Measurements from ENCODE around the gene FNIP1.

DNA sequence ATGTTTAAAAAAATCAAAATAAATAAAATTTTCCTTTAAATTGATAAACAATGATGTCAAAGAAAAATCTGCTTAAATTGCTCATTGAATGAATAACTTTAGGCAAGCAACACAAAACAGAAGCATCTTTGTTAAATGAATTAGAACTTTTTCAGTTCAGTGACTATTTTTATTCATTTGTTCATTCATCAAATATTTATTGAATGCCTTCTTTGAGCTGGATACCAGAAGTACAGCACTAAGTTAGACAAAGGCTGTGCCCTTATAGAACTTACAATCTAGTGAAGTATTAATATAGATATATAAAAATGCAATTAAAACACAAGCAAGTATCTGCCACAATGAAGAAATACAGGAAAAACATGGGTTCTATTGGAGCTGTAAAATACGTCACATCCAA lies 10.8 kb downstream of the FNIP1 start:
- TF ChIP-seq, protein P1, sequence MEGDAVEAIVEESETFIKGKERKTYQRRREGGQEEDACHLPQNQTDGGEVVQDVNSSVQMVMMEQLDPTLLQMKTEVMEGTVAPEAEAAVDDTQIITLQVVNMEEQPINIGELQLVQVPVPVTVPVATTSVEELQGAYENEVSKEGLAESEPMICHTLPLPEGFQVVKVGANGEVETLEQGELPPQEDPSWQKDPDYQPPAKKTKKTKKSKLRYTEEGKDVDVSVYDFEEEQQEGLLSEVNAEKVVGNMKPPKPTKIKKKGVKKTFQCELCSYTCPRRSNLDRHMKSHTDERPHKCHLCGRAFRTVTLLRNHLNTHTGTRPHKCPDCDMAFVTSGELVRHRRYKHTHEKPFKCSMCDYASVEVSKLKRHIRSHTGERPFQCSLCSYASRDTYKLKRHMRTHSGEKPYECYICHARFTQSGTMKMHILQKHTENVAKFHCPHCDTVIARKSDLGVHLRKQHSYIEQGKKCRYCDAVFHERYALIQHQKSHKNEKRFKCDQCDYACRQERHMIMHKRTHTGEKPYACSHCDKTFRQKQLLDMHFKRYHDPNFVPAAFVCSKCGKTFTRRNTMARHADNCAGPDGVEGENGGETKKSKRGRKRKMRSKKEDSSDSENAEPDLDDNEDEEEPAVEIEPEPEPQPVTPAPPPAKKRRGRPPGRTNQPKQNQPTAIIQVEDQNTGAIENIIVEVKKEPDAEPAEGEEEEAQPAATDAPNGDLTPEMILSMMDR (conservative IDR thresholded peaks at IDR 0.05; ENCODE audit: low read length), result no peak
- TF ChIP-seq EZH2phosphoT487 (IDR thresholded peaks at IDR 0.05; ENCODE audit: borderline replicate concordance), result no peak

Measured in Loucy (cell line).